ENCODE data around the gene SLC6A6. TPM values are rescaled to one million over a fixed set of nuclear protein-coding genes. Genes with fewer than 3 reads are reported as not detected.
A peak's percentile ranks its signal among the peaks of the same experiment; 100 is the strongest.
"Not testable (repeated sequence)": the region's sequence is repeated elsewhere in the genome, so short reads cannot be mapped to it uniquely, and the experiment has no call there.

SLC6A6 gene
- total RNA-seq, 2 donors from 2014 or later = 24.4 to 180 TPM

DNA sequence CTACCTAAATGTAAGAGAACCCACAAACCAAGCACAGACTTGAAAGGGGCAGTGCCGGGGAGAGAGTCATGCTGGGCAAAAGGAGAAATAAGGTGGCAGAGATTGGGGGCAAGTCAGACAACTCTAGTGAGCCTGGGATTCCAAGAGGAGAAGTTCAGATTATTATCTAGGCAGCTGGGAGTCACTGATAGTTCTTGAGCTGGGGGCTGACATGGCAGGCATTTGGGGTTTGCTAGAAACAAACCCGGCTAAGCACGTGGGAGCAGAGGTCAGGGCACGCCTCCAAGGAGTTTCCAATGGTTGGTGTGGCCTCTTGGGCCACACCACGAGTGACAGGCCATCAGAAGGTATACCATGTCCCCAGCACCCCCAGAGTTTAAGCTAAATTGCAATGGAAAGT is 27.6 kb downstream of the SLC6A6 start:
- intact Hi-C loops (cut with DNase I) = no loop called here

DNA sequence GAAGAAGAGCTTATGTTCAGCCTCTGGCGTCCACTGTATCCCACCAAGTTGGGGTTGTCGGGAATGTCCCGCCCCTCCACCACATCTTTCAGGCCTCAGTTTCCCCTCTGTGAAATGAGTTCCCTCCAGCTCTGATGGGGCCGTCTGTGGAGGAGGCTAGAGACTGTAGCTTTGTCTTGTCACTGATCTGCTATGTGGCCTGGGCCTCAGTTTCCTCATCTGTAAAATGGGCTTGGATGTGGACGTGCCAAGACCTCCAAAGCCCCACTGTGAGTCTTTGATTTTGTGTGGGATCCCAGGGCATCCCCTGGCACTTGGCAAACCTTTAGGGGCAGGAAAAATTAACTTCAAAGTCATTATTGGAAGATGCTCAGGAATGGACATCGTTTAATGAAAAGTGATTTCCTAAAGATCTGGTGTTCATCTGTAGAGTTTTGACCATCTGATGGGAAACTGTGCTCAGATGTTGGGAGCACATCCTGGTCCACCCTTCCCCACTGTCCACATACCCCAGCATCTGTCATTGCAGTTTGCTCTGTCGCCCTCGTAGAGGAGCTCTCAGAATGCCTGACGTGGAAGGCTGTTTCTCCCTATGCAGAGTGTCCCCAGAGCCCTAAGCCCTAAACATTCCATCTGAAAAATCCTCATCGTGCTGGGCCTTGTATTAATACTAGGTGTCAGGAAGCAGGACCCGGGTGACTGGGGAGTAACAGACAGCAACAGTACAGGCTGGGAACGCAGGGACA is 28.5 kb downstream of the SLC6A6 start:
- intact Hi-C loops (cut with DNase I) = no loop called here
- DNase-seq = no peak

More for the DNA sequence above, 27.6 kb downstream of the SLC6A6 start:
- ATAC-seq (no peak), DNase-seq (no peak)

DNA sequence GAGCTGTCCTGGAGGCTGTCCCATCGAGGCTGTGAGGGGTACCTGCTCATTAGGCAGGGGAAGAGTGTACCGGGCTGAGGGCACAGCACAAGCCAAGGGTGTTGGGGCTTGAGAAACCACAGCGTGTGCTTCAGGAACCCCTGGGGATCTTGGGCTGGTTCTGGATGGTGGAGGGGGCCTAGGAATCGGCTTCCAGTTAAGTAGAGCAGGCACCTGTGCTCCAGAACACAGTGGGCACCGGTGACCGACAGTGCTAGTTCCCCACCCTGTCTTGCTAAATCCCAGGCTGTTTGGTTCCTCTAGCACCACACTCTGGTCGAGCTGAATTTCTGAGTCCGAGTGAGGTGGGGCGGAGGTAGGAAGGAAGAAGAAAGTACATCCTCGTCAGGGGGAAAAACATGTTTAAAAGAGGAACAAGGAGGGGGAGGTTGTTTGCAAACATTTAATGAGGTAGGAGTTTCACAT is 29.1 kb downstream of the SLC6A6 start:
- DNase-seq (no peak), ATAC-seq (no peak)
- intact Hi-C loops (cut with DNase I) = no loop called here

More for the DNA sequence above, 28.5 kb downstream of the SLC6A6 start:
- no peak for ATAC-seq

DNA sequence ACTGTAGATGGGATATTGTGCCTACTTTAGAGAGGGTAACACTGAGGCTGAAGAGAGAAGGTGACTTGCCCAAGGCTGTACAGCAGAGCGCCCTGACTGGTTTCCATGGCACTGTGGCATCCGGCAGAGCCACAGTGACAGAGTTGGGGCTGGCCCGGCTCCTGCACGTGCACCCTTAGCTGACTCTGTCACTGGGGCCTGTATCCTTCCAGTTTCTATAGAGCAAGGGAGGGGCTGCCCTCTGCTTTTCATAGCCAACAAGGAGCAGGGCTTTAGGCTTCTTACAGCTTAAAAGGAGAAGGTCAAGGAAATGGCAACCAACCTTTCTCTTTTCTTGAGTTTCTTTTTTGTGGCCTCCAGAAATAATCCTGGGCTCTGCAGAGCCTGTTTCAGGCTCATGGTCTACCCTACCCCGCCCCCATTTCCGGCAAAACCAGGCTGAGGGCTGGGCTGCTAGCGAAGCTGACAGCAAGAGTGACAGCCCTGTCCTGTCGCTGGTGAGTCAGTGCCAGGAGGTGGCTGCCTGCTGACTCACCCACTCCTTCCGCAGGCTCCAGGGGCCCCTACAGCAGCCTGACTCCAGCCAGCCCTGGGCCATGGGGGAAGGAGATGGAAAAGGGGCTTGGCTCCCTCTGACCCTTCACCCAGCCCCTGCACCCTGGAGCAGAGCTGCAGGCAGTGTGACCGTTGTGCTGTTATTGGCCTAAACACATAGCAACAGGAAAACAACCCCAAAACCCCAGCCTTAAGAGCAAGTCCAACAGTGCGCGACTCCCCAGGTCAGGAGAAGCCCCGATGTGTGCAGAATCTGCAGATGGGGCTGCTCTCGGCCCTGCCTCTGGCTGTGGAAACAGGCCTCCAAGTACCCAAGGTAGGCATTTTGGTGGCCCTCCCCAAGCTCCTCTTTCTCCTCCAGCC is 29.8 kb downstream of the SLC6A6 start:
- ATAC-seq (peak; percentile 85 to 87), DNase-seq (peak; percentile 91)
- intact Hi-C loops (cut with DNase I) = no loop called here

- DNase-seq (no peak), ATAC-seq (no peak)
- intact Hi-C loops (cut with DNase I) = no loop called here
Measured at GRCh38 chr3:14433106-14433505, 30.7 kb downstream of the SLC6A6 start.

DNA sequence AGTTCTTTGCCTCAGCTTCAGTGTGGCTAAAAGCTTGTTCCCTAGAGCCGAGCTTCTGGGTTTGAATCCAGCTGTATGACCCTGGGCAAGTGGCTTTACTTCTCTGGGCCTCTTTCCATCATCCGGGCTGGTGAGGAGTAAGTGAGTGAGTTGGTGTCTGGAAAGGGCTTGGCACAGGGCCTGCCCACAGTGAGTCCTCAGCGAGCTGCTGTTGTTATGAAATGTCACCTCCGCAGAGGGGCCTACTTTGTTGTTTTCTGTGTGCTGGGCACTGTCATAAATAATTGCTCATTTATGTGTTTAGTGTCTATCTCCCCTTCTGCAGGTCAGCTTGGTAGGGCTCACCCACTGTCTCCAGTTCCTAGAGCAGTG is 31.7 kb downstream of the SLC6A6 start:
- ATAC-seq = peak in 1 of 2 donors; percentile 14
- intact Hi-C loops (cut with DNase I) = no loop called here
- DNase-seq = no peak

DNA sequence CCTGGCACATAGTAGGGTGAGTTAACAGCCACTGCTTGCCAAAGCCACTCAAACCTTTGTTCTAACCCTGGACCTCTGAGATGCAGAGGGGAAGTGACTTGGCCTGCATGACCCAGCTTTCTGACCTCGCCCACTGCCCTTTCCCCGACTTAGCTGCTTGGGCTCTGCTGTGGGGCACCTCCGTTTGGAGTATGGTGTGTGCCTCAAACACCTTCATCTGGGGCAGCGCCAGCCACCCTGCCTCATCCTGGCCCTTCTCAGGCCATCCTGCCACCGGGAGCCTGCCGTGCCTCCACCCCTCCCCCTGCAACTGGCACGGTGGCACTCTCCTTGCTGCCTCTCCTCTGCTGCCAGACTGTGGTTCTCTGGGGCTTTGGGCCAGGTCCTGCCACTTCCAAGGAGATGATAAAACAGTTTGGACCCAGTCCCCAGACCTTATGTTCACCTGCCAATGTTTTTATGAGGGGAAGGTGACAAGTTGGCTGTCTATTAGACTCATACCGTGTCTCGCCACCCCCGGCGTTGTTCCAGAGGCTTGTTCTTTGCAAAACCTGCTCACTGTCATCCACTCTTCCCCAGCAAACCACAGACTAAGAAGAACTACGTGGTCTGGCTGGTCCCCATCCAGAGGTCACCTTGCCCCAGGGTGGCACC is 32.2 kb downstream of the SLC6A6 start:
- DNase-seq (peak; percentile 59), ATAC-seq (peak; percentile 25 to 46)
- intact Hi-C loops (cut with DNase I) = no loop called here

GRCh38 chr3:14435175-14436014 is 33.0 kb downstream of the SLC6A6 start:
- ATAC-seq (no peak), DNase-seq (no peak)
- intact Hi-C loops (cut with DNase I) = no loop called here

DNA sequence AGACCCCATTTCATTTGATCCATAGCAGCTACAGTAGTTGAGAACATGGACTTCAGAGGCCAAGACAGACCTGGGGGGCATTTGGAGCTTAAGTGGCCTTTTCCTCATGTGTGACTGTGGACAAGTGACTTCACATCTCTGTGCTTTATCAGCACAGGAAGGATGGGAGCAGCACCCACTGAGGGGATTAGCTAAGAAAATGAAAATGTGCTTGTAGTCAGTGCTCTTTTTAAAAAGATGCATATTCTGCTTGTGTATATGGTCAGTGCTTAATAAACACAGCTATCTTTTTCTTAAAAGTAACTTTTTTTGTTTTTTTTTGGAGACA is 34.5 kb downstream of the SLC6A6 start:
- DNase-seq (no peak), ATAC-seq (no peak)
- intact Hi-C loops (cut with DNase I) = no loop called here

GRCh38 chr3:14437705-14438104 is 35.3 kb downstream of the SLC6A6 start:
- intact Hi-C loops (cut with DNase I) = not testable (repeated sequence)

DNA sequence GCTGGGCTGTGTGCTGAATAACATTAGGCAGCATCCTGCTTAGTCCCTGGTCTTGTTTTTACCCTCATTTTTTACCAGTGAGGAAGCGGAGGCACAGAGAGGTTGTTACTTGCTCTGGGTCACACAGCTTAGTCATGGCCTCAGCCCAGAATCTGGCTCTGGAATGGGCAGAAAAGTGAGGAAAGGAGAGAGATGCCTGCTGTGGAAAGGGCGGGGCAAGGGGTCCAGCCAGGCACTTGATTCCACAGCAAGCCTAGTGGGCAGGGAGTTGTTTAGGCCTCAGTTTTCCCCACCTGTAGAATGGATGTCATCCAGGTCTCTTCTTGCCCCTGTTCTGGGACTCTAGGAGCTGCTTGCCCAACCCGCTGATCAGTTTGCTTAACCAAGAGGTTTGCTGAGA is 35.9 kb downstream of the SLC6A6 start:
- intact Hi-C loops (cut with DNase I) = no loop called here
- no peak for DNase-seq
- ATAC-seq = no peak

More at GRCh38 chr3:14437705-14438104, 35.3 kb downstream of the SLC6A6 start:
- not testable (repeated sequence) for DNase-seq, ATAC-seq

- ATAC-seq = no peak
- intact Hi-C loops (cut with DNase I) = no loop called here
- DNase-seq = no peak
Measured at GRCh38 chr3:14438929-14439328, 36.5 kb downstream of the SLC6A6 start.

- DNase-seq (peak; percentile 82), ATAC-seq (peak; percentile 36 to 53)
- intact Hi-C loops (cut with DNase I) = no loop called here
Measured at GRCh38 chr3:14439501-14440167, 37.2 kb downstream of the SLC6A6 start.

GRCh38 chr3:14440168-14440518 is 37.7 kb downstream of the SLC6A6 start:
- intact Hi-C loops (cut with DNase I) = no loop called here
- DNase-seq (no peak), ATAC-seq (no peak)

DNA sequence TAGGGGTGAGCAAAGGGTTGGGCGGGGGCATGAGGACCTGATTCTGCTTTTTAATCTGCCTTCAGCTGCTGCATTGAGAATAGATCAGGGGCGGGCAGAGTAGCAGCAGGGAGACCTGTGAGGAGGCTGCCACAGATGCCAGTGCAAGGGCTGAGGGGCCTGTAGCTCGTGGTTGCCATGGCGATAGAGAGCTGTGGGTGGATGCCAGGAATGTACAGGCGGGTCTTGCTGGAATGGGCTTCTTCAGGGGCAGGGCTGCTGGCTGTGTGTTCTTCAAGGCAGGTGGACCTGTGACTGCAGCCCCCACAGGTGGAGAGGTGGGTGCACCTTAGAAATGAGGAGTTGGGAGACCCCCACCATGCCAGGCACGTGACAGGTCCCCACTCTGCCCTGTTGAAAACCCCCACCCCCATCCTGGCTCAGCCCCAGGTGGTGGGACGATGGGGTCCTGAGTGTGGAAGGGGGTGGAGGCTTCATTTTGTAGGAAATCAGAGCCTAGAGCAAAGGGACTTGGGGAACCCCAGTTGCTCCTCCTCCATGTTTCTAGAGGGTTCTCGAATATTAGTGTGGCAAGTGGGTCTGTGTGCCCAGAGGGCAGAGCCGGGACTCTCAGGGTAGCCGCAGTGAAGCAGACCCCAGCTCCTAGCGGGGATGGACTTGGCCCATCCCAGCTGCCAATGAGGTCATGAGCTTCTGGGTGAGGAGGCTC is 38.3 kb downstream of the SLC6A6 start:
- intact Hi-C loops (cut with DNase I) = no loop called here
- ATAC-seq (no peak), DNase-seq (no peak)

- DNase-seq (no peak), ATAC-seq (peak in 1 of 2 donors; percentile 28)
Measured at GRCh38 chr3:14441240-14441919, 39.0 kb downstream of the SLC6A6 start.

GRCh38 chr3:14441920-14442300 is 39.5 kb downstream of the SLC6A6 start:
- intact Hi-C loops (cut with DNase I) = no loop called here
- ATAC-seq = peak in 1 of 2 donors; percentile 4
- DNase-seq = no peak

More at GRCh38 chr3:14441240-14441919, 39.0 kb downstream of the SLC6A6 start:
- intact Hi-C loops (cut with DNase I) = no loop called here
